Immature natural killer cell (primary cell): ENCODE results near the gene ZNF423. TPM values are rescaled to one million over a fixed set of nuclear protein-coding genes. Genes with fewer than 3 reads are reported as not detected.

ENCODE experiments used
- DNase-seq, 3 donors: peaks; one replicate each; pipeline ENCODE4 v3.0.0; 2022; ENCODE audit warnings: mixed read lengths in 1 of 3
- H3K27ac Mint-ChIP-seq, 6 donors: one replicate each; pipeline ENCODE4 v1.8.0; 2020; ENCODE audit warnings: mixed read lengths in 6 of 6, mild to moderate bottlenecking in 5 of 6, inconsistent platforms in 4 of 6, moderate library complexity in 3 of 6
- H3K27me3 Mint-ChIP-seq, 3 donors: one replicate each; pipeline ENCODE4 v1.8.0; 2020 to 2021; ENCODE audit warnings: low read depth in 3 of 3, mild to moderate bottlenecking in 3 of 3, mixed read lengths in 3 of 3, moderate library complexity in 3 of 3, inconsistent platforms in 1 of 3
- H3K36me3 Mint-ChIP-seq, 3 donors: one replicate each; pipeline ENCODE4 v1.8.0; 2020; ENCODE audit warnings: mixed read lengths in 3 of 3, inconsistent platforms in 2 of 3, mild to moderate bottlenecking in 2 of 3
- H3K4me1 Mint-ChIP-seq, 2 donors: one replicate each; pipeline ENCODE4 v1.8.0; 2020; ENCODE audit warnings: inconsistent platforms in 2 of 2, mild to moderate bottlenecking in 2 of 2, mixed read lengths in 2 of 2, moderate library complexity in 1 of 2
- H3K4me3 Mint-ChIP-seq, 5 donors: one replicate each; pipeline ENCODE4 v1.8.0; 2020; ENCODE audit warnings: mild to moderate bottlenecking in 5 of 5, mixed read lengths in 5 of 5, inconsistent platforms in 3 of 5, moderate library complexity in 3 of 5
- H3K9me3 Mint-ChIP-seq, 6 donors: one replicate each; pipeline ENCODE4 v1.8.0; 2020; ENCODE audit warnings: mild to moderate bottlenecking in 6 of 6, mixed read lengths in 6 of 6, inconsistent platforms in 4 of 6, moderate library complexity in 3 of 6
- polyA plus RNA-seq, 3 donors: library from polyadenylated mRNA; unstranded; fragments of 300-500 nt; fragmentation: Illumina TruSeq; gene quantifications; one replicate each; pipeline ENCODE4 v1.2.3, GENCODE V29; 2021

The ZNF423 gene
- polyA plus RNA-seq, 3 donors from 2014 or later, result not detected

- no peak for DNase-seq
- H3K4me3 Mint-ChIP-seq, result no peak overlapping the region
- H3K4me1 Mint-ChIP-seq, result no peaks in the 10 kb centered on the region
- H3K27ac Mint-ChIP-seq, result no peak overlapping the region
- no peaks in the 10 kb centered on the region for H3K9me3 Mint-ChIP-seq
- H3K27me3 Mint-ChIP-seq, result peaks cover 1 to 8% (median 4%) of the 10 kb centered on the region in 3 donors
- H3K36me3 Mint-ChIP-seq, result no peaks in the 10 kb centered on the region
Observed at GRCh38 chr16:49598383-49599170, 257.3 kb downstream of the ZNF423 start.

GRCh38 chr16:49597796-49598195 lies 258.1 kb downstream of the ZNF423 start:
- no peaks in the 10 kb centered on the region for H3K4me1 Mint-ChIP-seq
- no peaks in the 10 kb centered on the region for H3K36me3 Mint-ChIP-seq
- H3K9me3 Mint-ChIP-seq, result no peaks in the 10 kb centered on the region
- H3K4me3 Mint-ChIP-seq, result no peak overlapping the region
- H3K27me3 Mint-ChIP-seq, result peaks cover 3 to 8% (median 4%) of the 10 kb centered on the region in 3 donors
- DNase-seq, result no peak
- no peak overlapping the region for H3K27ac Mint-ChIP-seq

- Mint-ChIP-seq H3K9me3 (no peaks in the 10 kb centered on the region), H3K4me3 (no peak overlapping the region), H3K36me3 (no peaks in the 10 kb centered on the region), H3K4me1 (no peaks in the 10 kb centered on the region), H3K27me3 (peaks cover 3 to 8% (median 4%) of the 10 kb centered on the region in 3 donors), H3K27ac (no peak overlapping the region)
- DNase-seq, result no peak
Observed at GRCh38 chr16:49596648-49597291, 259.1 kb downstream of the ZNF423 start.

DNA sequence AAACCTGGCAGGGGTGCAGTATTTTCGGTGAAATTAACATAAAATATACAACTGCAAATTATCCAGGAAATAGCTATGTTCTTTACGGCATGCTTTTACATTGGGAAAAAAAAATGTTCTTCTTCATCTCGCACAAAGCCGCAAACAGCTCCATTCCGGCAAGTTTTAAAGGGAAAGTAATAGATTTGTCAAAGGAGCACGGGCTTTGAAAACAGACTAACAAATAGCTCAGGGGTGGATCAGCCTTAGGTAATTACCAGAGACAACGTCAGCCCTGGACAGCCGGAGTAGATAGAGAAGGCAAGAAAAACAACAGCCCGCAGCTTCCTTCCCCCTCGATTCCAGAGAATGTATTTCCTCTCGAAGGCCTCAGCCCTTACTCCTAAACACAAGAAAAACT lies 259.8 kb downstream of the ZNF423 start:
- peaks cover 3 to 8% (median 4%) of the 10 kb centered on the region in 3 donors for H3K27me3 Mint-ChIP-seq
- no peak overlapping the region for H3K4me3 Mint-ChIP-seq
- no peaks in the 10 kb centered on the region for H3K9me3 Mint-ChIP-seq
- H3K27ac Mint-ChIP-seq, result no peak overlapping the region
- no peak for DNase-seq
- H3K36me3 Mint-ChIP-seq, result no peaks in the 10 kb centered on the region
- H3K4me1 Mint-ChIP-seq, result no peaks in the 10 kb centered on the region

DNA sequence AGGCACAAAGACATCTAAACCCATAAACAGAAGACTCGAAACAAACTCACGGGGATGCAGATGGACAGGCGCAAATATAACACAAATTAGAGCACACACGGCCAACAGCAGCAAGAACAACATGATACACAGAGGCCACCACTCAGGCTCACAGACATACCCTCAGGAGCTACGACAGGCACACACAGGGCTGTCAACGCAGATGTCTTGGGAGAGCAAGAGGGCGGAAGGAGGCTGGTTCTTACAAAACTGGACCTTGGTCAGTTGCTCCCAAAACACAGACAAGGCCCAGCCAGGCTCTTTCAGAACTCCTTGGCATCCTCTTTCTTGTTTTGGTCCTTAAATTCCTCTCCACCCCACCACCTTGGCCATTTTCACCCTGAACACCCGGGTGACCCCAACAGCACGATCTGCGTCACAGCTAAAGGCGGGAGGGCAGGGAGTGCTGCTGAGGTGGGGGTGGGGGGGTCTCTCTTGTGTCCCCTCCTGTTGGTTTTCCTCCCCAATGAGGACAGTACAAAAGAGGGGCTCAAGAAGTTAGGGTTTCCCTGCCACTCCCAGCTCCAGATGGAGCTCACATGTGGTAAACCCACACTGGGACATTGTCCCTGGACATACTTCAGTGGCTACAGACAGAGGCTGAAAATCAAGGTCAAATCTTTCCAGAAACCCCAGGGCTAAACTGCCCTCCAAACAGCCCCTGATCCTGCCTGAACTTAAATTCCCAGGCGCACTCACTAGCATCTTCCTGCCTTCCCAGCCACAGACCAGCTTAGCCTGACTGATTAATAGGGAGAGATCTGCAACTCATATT lies 261.0 kb downstream of the ZNF423 start:
- DNase-seq, result no peak

DNA sequence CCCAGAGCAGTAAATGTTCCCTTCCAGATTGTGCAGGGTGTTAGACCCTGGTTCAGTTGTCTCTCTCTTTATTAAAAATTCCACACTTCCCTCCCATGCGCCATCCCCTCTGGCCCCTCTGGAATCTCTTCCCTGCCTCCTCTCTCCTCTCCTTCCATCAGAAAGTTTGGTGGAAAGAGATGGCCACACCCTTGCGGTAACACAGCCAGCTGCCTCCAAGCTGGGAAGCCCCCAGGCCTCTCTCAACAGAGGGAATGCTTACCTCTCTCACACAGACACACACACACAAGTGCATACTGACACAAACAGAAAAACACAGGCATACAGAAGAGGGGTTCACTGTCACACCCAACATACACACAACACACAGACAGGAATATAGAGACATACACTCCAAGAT lies 261.8 kb downstream of the ZNF423 start:
- DNase-seq, result no peak
- H3K9me3 Mint-ChIP-seq, result no peaks in the 10 kb centered on the region
- no peaks in the 10 kb centered on the region for H3K4me1 Mint-ChIP-seq
- no peak overlapping the region for H3K4me3 Mint-ChIP-seq
- no peak overlapping the region for H3K27ac Mint-ChIP-seq
- no peaks in the 10 kb centered on the region for H3K36me3 Mint-ChIP-seq
- H3K27me3 Mint-ChIP-seq, result peaks cover 3 to 6% (median 4%) of the 10 kb centered on the region in 3 donors

More for the DNA sequence above, 261.0 kb downstream of the ZNF423 start:
- Mint-ChIP-seq H3K27ac (no peak overlapping the region), H3K4me1 (no peaks in the 10 kb centered on the region), H3K27me3 (peaks cover 3 to 8% (median 4%) of the 10 kb centered on the region in 3 donors), H3K36me3 (no peaks in the 10 kb centered on the region), H3K4me3 (no peak overlapping the region), H3K9me3 (no peaks in the 10 kb centered on the region)

DNA sequence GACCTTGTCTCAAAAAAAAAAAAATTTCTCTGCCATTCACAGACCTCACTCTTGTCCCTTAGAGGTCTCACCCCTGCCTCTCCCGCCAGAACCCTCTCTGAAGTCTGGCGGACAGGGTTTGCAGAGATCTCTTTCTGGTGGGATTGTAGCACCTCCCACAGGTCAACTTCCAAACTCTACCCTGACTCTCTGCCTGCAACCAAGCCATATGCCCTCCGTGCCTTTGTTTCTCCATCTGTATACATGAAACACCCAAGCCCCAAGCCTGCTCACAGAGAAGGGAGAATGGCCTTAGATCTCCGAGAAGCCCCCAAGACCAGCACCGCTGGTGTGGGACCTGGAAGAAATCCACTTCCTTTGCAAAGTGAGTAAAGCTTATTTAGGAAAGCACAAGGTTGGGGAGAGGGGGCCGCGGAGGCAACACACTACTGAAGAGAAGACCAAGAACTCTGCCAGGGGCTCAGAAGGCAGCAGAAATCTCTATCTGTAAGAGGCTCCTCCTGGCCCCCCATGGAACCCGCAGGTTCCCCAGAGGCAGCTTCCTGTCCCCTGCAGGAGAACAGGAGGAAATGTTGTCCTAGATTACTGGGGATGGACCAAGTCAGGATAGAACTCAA lies 262.4 kb downstream of the ZNF423 start:
- peaks cover 3 to 6% (median 4%) of the 10 kb centered on the region in 3 donors for H3K27me3 Mint-ChIP-seq
- no peak overlapping the region for H3K4me3 Mint-ChIP-seq
- H3K27ac Mint-ChIP-seq, result no peak overlapping the region
- no peaks in the 10 kb centered on the region for H3K36me3 Mint-ChIP-seq
- H3K9me3 Mint-ChIP-seq, result no peaks in the 10 kb centered on the region
- H3K4me1 Mint-ChIP-seq, result no peaks in the 10 kb centered on the region
- no peak for DNase-seq

GRCh38 chr16:49592546-49593423 lies 263.1 kb downstream of the ZNF423 start:
- Mint-ChIP-seq H3K4me1 (no peaks in the 10 kb centered on the region), H3K4me3 (no peak overlapping the region), H3K27me3 (peaks cover 3 to 6% (median 4%) of the 10 kb centered on the region in 3 donors), H3K36me3 (no peaks in the 10 kb centered on the region), H3K9me3 (no peaks in the 10 kb centered on the region), H3K27ac (no peak overlapping the region)
- peak; percentile 5 to 25 (median 10) for DNase-seq

DNA sequence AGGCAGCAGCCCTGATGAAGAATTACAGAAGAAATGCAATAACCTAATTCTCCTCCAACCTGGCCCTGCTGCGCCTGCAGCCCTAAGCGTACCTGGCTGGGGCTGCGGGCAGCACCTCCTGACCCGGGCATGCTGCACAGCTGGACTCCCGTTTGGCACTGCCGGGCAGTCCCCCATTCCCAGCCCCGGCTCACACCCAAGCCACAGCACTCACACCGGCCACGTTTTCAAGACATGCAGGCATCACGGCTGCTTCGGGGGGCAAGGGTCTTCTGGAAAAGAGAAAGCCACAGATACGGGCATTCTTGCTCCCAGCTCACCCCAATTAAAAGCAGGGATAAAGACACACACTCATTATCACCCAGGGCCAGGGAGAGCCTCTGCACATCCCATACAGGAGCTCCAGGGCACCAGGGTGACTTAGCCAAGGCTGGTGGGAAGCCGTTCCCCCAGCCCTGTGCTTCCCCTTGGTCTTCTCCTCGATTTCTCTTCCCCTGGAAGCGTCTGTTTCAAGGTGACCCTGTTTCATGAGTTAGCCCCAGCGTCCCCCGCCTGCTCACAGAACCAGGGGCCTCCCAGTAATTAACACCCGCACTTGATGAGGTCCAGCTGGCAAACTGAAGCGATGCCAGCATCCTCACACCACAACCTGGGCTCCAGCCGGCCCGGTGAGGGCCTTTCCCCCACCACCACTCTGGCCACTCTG lies 265.6 kb downstream of the ZNF423 start:
- Mint-ChIP-seq H3K4me1 (no peaks in the 10 kb centered on the region), H3K9me3 (no peaks in the 10 kb centered on the region), H3K27ac (no peak overlapping the region), H3K36me3 (no peaks in the 10 kb centered on the region), H3K27me3 (peaks cover 4% of the 10 kb centered on the region in 3 donors), H3K4me3 (no peak overlapping the region)
- no peak for DNase-seq

DNA sequence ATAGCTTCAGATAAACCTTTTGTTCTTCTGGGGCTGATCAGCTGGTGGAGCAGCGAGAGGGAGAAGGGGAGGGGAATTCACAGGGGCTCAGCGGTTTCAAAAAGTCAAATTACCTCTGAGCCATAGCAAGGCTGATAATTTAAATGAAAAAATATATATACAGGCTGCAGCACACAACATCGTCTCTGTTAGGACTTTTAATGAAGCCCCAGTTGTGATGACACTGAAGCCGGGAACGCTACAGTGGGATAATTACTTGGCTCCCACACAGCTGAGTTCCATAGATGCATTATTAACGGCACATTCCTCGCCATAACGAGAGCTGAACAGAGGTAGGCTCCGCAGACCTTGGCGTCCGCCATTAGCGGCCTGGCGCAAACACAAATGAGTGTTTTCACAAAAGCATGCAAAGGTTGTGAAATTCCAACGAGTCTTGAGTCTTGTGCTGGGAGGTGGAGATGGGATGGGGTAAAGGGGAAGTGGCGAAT lies 266.3 kb downstream of the ZNF423 start:
- Mint-ChIP-seq H3K9me3 (no peaks in the 10 kb centered on the region), H3K36me3 (no peaks in the 10 kb centered on the region), H3K4me1 (no peaks in the 10 kb centered on the region), H3K4me3 (no peak overlapping the region), H3K27me3 (peaks cover 4% of the 10 kb centered on the region in 3 donors), H3K27ac (no peak overlapping the region)
- no peak for DNase-seq

GRCh38 chr16:49588729-49589384 lies 267.1 kb downstream of the ZNF423 start:
- Mint-ChIP-seq H3K27me3 (peaks cover 0 to 4% (median 0%) of the 10 kb centered on the region in 3 donors), H3K4me3 (no peak overlapping the region), H3K27ac (no peak overlapping the region), H3K9me3 (no peaks in the 10 kb centered on the region), H3K4me1 (no peaks in the 10 kb centered on the region), H3K36me3 (no peaks in the 10 kb centered on the region)
- DNase-seq, result no peak

- no peak for DNase-seq
- H3K9me3 Mint-ChIP-seq, result no peaks in the 10 kb centered on the region
- no peaks in the 10 kb centered on the region for H3K36me3 Mint-ChIP-seq
- no peaks in the 10 kb centered on the region for H3K4me1 Mint-ChIP-seq
- H3K4me3 Mint-ChIP-seq, result no peak overlapping the region
- no peak overlapping the region for H3K27ac Mint-ChIP-seq
- peaks cover 0 to 2% (median 0%) of the 10 kb centered on the region in 3 donors for H3K27me3 Mint-ChIP-seq
Observed at GRCh38 chr16:49588026-49588425, 267.9 kb downstream of the ZNF423 start.
